Liver (tissue), 3 donors: ENCODE results near the gene ARGFX.

Experiments used
- CTCF ChIP-seq: fragments of 150-350 bp; IDR thresholded peaks from 2 replicates; pipeline ENCODE4 v1.5.1; 2017; ENCODE audit warnings: improper control_type of control experiment, low read depth, low read length; ENCODE audit not compliant: missing input control
- FOXA1 ChIP-seq: IDR thresholded peaks from 2 replicates; pipeline ENCODE4 v1.6.1; 2016; ENCODE audit warnings: antibody characterized with exemption
- GABPA ChIP-seq, 2 donors: IDR thresholded peaks in 1 of 2; conservative IDR thresholded peaks in 1 of 2; 2 replicates each; pipeline ENCODE4 v1.6.1; 2016; ENCODE audit warnings: antibody characterized with exemption in 2 of 2, mild to moderate bottlenecking in 1 of 2, moderate library complexity in 1 of 2
- HNF4A ChIP-seq, 2 donors: conservative IDR thresholded peaks; 2 replicates each; pipeline ENCODE4 v1.6.1; 2016; ENCODE audit warnings: antibody characterized with exemption in 2 of 2, mild to moderate bottlenecking in 2 of 2
- NR2F2 ChIP-seq: IDR thresholded peaks from 2 replicates; pipeline ENCODE4 v1.6.1; 2016; ENCODE audit warnings: antibody characterized with exemption
- RAD21 ChIP-seq, 2 donors: IDR thresholded peaks; 2 replicates each; pipeline ENCODE4 v1.6.1; 2016; ENCODE audit warnings: antibody characterized with exemption in 2 of 2, mild to moderate bottlenecking in 2 of 2
- REST ChIP-seq: IDR thresholded peaks from 2 replicates; pipeline ENCODE4 v1.6.1; 2016; ENCODE audit warnings: antibody characterized with exemption, mild to moderate bottlenecking
- RXRA ChIP-seq, 2 donors: IDR thresholded peaks; 2 replicates each; pipeline ENCODE4 v1.6.1; 2017 to 2018; ENCODE audit warnings: antibody characterized with exemption in 2 of 2, mild to moderate bottlenecking in 1 of 2
- YY1 ChIP-seq: IDR thresholded peaks from 2 replicates; pipeline ENCODE4 v1.6.1; 2016; ENCODE audit warnings: antibody characterized with exemption, mild to moderate bottlenecking
- ZBTB33 ChIP-seq: IDR thresholded peaks from 2 replicates; pipeline ENCODE4 v1.6.1; 2016; ENCODE audit warnings: antibody characterized with exemption
- donor health status: healthy.
- donor health status: healthy.

- TF ChIP-seq CTCF (no peak), NR2F2 (no peak), ZBTB33 (no peak), YY1 (no peak), RXRA (IDR thresholded peaks at IDR 0.05) (no peak), GABPA (IDR thresholded peaks at IDR 0.05 in 1 of 2, conservative IDR thresholded peaks at IDR 0.05 in 1 of 2) (no peak), RAD21 (IDR thresholded peaks at IDR 0.05) (no peak), REST (no peak), FOXA1 (no peak), HNF4A (conservative IDR thresholded peaks at IDR 0.05) (no peak)
Observed at GRCh38 chr3:121584418-121584817, 16.7 kb downstream of the ARGFX start.
